NCI-H2107 treated with DMSO at 0.1 percent for 48 hours (cell line): Measurements from ENCODE around the gene LCP2.
A peak's percentile ranks its signal among the peaks of the same experiment; 100 is the strongest.

Experiments
- DNase-seq: peaks from one replicate; lab custom pipeline; 2025; ENCODE audit not compliant: unreplicated experiment; lab: John Stamatoyannopoulos, UW

The LCP2 gene

GRCh38 chr5:170316937-170317336, 19.4 kb upstream of the LCP2 start:
- no peak for DNase-seq

GRCh38 chr5:170315154-170315553, 17.6 kb upstream of the LCP2 start:
- no peak for DNase-seq

GRCh38 chr5:170314541-170315095, 17.0 kb upstream of the LCP2 start:
- DNase-seq: no peak

DNA sequence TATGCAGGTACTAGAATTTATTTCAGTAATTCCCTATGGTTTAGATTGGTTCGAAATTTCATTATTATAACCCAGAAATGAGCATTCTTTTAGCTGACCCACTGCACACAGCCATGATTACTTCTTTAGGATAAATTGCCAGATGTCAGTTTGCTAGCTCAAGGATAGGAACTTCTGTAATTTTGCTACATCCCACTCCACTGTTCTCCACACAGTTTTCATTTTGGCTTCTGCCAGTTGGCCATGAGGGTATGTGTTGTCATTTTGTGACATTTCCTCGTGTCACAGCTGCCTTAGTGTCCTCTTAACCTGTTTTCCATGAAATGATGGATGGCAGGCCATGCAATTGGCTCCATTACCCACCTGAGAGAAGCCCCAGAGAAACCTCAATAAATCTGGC, 16.2 kb upstream of the LCP2 start:
- no peak for DNase-seq

DNA sequence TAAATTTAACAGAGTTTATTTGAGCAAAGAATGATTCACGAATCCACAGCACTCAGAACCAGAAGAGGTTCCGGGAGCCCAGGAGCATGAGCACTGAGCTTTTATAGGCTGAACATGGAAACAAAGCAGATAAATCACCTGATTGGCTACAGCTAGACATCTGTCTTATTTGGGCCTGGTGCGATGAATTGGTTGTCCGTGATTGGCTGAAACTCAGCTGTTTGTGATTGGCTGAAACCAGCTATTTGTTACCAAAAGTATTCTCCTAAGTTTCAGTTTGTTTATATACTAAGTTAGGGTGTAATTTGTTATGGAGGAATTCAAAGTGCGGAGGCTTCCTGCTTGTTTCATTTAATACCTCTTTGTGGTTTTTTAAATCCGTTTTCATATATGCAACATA, 15.8 kb upstream of the LCP2 start:
- DNase-seq: no peak

DNA sequence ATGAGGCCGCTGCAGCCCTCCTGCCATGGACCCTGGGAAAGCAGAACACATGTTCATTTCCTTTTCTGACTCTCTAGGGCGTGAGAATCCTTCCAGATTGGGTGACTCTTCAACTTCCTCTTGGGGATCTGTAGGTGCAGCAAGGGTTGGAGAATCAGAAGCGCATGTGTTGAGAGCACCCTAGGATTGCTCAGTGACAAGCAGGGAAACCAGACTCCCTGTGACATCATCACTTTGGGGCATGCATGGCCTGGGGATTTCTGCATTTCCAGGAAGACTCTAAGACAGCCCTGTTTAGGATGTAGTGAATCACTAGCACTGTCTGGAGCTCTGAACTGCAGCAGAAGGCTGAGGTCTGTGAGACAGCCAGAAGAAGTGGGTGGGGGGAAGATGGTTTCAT, 15.1 kb upstream of the LCP2 start:
- DNase-seq: no peak

GRCh38 chr5:170312301-170312595, 14.7 kb upstream of the LCP2 start:
- DNase-seq: no peak

GRCh38 chr5:170311511-170312300, 14.1 kb upstream of the LCP2 start:
- DNase-seq: peak; percentile 9

DNA sequence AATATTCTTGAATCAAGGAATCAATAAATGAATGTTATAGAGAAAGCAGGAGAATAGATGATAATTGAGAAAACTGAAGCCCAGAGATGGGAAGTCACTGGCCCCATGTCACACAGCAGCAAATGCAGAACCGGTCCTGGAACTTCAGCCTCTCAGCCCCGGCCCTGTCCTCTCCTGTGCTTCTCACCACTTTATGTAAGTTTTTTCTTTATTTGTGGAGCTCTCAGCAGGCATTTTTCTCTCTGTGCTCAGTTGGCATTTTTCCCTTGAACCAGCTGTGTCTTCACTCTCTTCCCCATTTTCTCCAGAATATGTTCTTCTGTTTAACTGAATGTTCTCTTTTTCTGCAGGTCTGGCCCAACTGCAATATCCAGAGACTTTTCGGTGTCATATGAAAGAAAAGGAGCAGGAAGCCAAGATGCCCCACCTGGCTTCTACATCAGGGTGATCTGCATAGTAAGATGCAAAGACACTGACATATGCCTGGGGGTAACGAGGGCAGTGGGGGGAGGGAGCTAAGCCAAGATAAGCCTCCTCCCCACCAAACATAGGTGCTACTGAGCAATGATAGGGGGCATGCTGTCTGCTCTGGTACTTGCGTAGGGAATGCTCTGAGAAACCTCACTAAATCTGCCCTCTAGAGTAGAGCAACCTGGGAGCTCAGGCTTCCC, 12.8 kb upstream of the LCP2 start:
- no peak for DNase-seq

DNA sequence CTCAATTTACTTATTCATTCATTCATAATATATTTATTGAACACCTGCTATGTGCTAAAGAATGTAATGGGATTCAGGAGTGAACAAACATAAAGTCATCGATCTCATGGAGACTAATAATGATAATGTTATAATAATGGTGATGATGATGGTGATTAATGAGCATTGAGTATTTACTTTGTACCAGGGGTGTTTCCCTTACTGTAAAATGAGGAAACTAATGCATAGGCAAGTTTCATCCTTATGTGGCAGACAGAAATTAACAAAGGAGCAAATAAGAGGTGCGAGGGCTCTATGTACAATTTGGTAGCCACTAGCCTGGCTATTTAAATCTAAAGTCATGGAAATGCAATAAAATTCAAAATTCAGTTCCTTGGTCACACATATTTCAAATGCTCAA, 11.1 kb upstream of the LCP2 start:
- DNase-seq: no peak

DNA sequence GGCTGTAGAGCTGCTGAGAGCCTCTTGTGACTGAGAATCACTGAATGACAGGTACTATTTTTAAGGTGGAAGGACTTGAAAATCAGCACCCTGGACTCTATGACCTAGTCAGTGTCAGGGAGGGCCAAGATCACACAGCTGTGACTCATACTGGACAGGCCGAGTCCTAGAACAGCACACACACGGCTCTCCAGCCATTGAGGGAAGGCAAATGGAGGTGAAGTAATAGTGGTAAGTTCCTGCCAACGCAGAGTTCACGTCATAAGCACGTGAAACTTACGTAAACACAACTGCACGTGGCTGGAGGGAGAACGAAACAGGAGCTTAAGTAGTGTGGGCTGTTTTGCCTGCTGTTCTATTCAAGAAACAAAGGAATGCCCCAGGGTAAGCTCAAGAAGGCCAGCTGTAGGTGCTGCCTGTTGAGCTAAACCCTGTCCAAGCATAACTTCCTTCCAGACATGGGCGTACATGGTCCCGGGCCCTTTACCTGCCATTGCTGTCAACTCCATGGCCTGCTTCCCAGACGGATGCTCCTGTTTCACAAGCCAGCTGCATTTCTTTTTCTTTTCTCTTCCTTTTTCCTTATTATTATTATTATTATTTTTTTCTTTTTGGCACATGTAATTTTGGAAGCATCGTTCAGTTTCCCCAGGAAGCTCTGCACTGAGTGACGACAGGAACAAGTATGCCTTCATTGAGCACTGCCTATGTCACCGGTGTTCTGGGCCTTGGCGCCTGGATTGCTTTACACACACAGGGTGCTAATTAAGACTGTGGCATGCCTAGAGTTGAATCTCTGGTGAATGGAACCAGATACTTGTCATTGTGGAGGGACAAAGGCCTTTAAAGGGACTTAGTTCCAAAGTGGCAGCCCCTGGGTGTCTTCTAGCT, 10.2 kb upstream of the LCP2 start:
- DNase-seq: peak; percentile 23

- DNase-seq: no peak
These were observed 8.8 kb upstream of the LCP2 start for GRCh38 chr5:170306381-170306831.

DNA sequence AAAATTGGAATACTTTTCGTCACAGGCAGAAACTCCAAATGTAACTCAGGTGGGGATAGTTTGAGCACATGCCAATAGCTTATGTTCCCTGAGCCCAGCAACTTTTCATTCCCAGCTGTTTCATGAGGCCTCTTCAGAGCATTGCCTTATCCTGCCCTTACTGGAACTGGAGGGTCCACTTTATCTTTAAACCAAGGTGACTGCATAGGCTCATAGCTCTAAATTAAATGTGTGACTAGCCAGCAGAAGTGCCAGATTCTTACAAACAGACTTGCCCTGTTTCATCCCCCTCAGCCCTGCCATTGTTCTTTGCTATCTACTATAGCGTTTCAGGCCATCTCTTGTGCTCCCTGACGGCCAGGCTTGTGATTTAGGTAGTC, 8.1 kb upstream of the LCP2 start:
- DNase-seq: no peak

- no peak for DNase-seq
These were observed 7.6 kb upstream of the LCP2 start for GRCh38 chr5:170305016-170305645.

DNA sequence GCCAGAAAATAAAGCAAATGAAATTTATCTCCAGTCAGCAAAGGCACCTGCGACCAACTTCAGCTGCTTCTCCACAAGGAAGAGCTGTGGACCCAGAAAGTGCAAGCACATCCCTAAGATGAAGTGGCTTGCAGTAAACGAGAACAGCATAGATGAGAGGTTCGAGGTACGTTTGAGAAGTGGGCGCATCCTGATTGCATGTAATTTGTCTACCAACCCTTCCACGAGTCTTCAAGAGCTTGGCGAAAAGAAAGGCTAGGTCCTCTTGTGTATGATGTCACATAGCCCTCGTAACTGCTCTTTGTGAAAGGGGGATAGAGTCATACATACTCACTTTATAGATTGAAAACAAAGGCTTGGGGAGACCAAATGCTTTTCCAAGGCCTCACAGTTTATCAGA, 6.0 kb upstream of the LCP2 start:
- DNase-seq: no peak

DNA sequence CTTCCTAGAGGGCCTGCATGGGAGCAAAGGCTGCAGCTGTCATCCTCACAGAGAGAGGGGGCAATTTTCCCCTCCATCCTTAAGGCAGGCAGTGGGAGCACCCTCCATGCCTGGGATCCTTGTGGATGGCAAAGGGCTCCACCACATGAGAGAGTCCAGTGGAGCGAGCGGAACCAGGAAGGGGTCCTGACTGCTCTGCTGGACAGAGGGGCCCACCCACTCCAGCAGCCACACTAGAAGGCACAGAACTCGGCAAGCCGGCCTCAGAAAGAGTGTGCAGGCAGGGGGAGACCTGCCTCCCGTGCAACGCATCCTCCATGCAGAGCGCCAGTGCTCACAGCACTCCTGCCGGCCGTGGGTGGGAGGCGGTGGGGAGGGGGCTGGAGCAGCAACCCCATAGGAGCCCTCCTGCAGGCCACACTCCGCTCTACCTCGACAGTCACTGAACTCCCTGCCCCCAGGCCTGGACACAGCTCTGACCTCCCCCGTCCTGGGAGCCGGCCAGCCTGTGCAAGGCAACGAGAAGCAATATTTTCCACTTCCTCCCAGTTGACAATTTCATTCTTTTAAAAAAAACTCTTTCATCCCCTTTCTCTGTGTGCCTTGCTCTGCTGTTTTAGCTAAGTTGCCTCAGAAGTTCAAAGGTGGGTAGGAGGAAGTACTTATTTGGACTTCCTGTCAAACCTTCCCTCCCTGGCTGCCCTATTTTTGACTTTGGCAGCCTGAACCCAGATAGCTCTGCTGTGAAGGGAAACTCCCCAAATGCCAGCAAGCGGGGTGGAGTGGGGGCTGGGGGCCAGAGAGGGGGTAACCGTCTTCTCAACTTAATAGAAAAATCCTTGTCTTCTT, 5.3 kb upstream of the LCP2 start:
- DNase-seq: no peak

DNA sequence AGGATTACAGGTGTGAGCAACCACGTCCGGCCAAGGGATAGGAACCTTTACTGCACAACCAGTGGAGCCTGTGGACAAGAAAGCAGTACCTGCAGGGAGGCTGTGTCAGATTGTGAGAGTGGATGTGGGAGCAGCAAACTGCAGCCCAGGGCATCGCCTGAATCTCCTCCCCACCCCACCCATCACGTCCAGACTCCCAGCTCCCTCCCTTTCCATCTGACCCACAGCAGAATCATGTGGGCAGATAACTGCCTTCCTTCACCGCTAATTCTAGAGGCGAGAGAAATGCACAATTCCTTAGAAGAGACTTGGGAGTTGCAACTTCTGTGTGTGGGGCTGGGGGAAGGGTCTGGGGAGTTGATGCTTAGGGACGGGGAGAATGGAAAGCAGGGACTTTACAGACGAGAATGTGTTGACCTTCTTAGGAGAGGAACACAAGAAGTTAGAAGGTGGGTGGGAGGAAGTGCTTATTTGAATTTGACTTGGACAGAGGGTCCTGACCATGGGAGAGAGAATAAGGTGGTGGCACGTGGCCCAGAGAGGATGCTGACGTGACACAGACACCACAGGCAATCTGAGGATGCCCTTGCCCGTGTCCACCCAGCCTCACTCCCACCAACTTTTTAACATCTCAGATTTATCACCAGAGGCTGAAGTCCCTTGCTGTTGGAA, 4.5 kb upstream of the LCP2 start:
- DNase-seq: no peak

DNA sequence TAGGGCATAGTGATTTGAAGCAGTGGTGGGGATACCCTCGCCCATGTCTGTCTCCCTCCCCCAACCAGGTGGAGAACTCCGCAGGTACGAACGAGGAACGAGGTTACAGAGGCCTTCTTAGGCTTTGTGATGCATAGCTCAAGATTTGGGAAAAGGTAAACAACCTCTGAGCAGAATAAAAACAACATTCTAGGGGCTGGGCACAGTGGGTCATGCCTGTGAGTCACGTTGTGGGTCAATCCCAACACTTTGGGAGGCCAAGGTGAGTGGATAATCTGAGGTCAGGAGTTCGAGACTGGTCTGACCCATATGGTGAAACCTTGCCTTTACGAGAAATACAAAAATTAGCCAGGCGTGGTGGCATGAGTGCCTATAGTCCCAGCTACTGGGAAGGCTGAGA, 3.6 kb upstream of the LCP2 start:
- DNase-seq: no peak

DNA sequence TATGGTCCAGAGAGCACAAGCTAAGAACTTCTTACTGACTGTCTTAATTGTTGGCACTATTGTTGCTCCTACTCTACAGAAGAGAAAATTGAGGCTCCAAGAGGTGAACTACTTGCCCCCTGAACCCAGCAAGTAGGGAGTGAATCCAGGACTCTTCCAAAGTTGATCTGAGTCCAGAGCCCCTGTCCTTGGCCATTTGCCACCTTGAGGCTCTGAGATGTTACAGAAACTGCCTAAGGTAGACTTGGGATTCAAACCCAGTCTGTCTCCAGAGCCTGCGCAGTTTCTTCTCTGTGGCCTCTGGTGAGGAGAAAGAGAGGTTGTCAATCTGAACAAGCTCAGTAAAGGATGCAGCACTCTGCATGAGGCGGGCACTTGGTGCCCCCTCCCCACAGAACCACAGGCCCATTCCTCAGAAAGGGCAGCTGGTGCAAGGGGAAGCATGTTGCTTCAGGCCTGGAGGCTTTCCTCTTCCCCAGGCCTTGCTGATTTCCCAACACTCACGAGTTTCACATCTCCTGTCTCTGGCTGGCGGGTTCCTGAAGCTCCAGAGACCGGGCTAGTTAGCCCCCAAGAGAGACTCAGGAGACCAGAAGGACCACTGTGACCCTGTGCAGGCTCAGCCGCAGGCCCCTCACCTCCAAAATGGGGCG, 2.9 kb upstream of the LCP2 start:
- no peak for DNase-seq
